OCI-M2 (cell line): ENCODE measurements around the gene FUOM.
"Not testable (repeated sequence)": the region's sequence is repeated elsewhere in the genome, so short reads cannot be mapped to it uniquely, and the experiment has no call there.

ENCODE experiments used
- DNase-seq: peaks from one replicate; lab custom pipeline; 2025; ENCODE audit not compliant: unreplicated experiment; lab: John Stamatoyannopoulos, UW

FUOM gene

DNA sequence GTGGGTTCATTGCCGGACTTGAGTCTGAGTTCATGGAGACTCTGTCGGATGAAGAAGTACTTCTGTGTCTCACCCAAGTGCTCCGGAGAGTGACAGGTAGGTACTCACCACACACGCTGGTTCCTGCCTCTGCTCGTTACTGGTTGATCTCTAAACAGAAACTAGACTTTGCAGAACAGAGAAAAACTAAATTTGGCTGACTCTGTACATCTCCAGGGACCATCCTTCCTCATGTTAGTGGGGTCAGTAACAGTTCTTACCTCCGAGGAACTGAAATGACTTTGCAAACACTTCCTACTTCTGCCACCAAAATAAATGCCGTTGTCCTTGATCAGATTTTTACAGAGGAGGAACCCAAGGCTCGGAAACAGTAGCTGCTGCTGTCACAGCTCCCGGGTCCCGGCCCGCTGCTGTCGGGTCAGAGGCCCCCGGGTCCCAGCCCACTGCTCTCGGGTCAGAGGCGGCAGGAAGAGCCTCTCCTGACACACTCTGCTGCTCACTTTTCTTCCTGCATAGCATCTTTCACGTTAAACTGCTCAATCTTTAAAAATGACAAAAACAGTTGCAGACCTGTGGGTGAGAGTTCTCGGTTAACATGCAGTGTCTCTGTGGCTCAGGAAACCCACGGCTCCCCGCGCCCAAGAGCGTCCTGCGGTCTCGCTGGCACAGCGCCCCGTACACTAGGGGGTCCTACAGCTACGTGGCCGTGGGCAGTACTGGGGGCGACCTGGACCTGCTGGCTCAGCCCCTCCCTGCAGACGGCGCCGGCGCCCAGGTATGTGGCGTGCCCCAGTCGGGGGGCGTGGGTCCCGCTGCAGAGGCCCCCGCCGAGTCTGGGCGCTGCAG, 31.4 kb upstream of the FUOM start:
- DNase-seq = no peak

DNA sequence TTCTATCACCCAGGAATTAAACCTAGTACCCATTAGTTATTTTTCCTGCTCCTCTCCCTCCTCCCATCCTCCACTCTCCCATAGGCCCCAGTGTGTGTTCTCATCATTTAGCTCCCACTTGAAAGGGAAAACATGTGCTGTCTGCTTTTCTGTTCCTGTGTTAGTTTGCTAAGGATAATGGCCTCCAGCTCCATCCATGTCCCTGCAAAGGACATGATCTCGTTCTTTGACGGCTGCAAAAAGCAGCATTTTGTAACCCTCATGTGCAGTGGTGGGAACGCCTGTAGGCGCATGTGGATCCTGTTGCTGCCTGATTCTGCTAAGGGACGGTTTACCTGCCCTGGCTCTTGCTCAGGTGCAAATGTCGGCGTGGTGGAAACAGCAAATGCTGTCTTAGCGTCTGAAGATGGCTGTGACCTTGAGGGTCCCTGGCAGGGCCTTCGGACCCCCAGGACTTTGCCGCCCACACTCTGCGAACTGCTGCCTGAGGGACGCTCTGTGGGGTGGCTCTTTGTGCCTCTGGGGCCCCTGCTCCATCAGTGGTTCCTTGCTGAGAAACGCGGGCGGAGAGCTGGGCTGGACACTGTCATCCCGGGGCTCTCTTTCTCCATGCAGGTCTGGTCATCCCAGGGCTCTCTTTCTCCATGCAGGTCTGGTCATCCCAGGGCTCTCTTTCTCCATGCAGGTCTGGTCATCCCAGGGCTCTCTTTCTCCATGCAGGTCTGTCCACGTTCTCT, 30.6 kb upstream of the FUOM start:
- no peak for DNase-seq

DNA sequence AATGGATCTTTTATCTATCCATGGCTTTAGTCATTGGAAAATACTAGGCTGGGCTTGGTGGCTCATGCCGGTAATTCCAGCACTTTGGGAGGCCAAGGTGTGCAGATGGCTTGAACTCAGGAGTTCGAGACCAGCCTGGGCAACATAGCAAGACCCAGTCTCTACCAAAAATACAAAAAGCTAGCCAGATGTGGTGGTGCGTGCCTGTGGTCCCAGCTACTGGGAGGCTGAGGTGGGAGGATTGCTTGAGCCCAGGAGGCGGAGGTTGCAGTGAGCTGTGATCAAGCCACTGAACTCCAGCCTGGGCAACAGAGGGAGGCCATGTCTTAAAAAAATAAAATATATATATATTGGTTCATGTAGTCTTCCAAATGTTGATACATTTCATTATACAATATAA, 29.1 kb upstream of the FUOM start:
- not testable (repeated sequence) for DNase-seq

DNA sequence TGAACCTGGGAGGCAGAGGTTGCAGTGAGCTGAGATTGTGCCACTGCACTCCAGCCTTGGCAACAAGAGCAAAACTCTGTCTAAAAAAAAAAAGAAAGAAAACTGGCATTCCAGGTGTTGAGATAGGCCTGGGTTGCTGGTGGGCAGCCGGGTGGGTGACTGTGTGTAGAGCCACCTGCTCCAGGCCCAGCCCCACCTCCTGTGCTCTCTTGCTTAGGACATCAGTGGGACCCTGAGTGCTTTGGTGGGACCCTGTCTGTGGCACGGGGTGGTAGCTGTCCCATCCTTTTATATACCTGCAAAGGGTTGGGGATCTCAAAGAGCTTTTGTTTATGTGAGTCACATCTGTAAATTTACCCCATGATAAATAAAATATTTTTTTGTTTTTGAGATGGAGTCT, 27.4 kb upstream of the FUOM start:
- no peak for DNase-seq

DNA sequence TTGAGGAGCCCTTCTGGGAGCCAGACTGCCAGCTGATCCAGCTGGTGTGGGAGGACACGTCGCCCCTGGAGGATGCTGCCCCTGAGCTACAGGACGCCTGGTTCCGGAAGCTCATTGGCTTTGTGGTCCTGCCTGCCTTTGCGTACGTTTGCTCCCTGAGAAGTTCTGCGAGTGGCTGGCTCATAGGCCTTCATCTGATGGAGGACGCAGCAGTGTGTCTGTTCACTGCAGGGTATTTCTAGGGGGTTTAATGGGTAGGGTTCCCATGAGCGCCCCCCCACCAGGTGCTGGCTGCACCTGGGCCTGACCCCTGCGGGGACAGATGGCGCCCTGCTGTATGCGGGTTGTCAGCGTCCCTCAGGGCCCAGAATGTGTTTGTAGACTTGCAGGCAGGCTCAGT, 26.3 kb upstream of the FUOM start:
- DNase-seq = no peak

DNA sequence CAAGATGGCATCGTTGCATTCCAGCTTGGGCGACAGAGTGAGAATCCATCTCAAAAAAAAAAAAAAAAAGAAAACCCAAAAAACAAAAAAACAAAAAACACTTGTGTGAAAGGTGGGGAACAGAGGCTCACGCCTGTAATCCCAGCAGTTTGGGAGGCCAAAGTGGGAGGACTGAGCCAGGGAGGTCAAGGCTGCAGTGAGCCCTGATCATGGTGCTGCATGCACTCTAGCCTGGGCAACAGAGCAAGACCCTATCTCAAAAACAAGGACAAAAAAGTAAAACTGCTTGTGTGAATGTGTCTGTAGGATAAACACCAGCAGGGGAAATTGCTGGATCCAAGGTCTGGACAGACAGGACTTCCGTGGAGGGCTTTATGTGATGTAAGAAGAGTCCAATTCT, 25.7 kb upstream of the FUOM start:
- DNase-seq = no peak

DNA sequence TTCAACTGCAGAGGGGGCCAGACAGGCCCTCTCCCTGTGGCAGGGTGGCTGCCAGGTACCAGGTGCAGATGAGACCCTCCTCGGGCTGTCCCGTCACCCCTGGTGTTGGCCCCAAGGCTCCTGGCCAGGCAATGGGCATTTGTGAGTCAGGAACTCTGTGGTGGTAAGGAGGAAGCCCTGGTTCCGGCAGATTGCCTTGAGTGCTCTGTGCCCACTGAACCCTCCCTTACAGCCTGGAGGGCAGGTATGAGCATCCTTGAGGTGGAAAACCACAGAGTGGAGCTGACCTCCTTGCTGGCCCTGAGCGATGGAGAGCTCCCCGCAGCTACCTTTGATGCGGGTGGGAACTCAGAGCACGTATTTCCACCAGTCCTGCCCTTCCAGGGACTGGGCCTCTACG, 23.2 kb upstream of the FUOM start:
- DNase-seq = no peak

DNA sequence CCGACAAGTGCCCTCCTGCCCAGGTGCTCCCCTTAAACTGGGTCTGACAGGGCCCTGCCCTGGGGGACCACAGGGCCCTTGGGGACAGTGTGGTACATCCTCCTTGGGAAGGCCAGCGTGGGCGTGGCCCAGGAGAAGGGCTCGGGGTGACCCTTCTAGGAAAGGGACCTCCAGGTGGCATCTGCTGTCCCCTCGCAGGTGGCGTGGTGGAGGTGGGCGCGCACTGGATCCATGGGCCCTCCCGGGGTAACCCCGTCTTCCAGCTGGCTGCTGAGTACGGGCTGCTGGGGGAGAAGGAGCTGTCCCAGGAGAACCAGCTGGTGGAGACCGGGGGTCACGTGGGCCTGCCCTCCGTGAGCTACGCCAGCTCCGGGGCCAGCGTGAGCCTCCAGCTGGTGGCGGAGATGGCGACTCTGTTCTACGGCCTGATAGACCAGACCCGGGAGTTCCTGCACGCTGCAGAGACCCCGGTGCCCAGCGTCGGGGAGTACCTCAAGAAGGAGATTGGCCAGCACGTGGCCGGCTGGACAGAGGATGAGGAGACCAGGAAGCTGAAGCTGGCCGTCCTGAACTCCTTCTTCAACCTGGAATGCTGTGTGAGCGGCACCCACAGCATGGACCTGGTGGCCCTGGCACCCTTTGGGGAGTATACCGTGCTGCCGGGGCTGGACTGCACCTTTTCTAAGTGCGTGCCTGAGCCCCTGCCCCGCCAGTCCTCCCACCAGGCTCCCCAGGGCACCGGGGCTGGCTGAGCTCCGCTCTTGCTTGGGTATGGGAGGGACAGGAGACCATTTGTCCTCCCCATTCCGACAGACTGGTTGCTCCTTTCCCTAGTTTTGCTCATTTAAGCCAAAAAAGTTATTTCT, 22.2 kb upstream of the FUOM start:
- DNase-seq = no peak

DNA sequence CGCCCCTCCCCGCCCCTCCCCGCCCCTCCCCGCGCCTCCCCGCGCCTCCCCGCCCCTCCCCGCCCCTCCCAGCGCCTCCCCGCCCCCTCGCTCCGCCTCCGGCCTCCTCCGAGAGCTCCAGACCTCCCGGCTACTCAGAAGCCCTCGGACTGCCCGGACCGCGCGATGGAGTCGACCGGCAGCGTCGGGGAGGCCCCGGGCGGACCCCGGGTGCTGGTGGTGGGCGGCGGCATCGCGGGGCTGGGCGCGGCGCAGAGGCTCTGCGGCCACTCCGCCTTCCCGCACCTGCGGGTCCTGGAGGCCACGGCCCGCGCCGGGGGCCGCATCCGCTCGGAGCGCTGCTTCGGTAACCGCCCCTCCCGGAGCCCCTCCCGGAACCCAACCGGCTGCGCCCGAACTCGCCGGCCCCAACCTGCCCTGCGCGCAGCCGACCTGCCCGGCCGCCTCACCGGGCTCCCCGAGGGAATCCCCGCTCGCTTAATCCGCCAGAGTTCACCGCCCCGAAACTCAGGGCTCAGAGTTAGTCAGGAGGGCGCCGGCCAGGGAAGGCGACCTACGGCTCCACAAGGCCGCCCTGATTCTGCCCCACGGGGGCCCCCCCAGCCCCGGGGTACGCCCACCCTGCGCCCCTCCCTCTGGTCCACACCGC, 21.5 kb upstream of the FUOM start, which contains the start of gene PAOX:
Gene PAOX (plus strand): TSS at position 111 of the 649 bp plus-strand sequence. CDS start 55 bp downstream, at position 166.
- DNase-seq = no peak

DNA sequence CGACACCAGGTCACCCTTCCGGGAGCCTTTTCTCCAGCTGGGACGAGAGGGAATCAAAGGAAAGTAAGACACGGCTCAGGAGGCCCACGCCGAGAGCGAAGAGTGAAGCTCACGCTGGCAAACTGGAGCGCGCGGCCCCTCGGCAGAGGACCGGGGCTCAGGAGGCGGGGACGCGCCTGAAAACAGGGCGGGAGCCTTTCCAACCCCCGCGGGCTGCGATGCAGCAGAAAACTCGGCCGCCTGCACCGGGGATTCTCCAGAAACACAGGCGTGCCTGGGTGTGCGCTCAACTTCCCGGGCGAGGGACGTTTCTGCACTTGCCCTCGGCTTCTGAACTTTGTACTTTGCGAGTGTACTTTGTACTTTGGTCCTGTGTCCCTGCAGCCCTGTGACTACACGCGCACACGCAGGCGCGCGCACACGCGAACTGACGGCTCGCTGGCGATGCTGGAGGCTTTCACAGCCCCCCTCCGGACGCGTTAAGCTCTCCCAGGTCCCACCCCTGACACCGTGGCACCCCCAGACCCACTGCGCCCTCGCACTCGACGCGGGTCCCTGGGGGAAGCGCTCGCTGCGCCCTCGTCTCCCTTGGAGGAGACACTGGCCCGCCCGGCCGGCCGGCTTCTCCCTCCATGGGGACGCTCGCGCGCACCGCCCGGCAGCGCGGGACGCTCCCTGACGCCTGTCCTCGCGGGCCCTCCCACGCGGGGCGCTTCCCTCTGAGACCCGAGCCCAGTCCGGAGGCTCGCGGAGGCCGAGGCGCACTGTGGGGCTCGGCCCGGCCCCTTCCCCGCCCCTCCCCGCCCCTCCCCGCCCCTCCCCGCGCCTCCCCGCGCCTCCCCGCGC, 20.7 kb upstream of the FUOM start:
- no peak for DNase-seq

DNA sequence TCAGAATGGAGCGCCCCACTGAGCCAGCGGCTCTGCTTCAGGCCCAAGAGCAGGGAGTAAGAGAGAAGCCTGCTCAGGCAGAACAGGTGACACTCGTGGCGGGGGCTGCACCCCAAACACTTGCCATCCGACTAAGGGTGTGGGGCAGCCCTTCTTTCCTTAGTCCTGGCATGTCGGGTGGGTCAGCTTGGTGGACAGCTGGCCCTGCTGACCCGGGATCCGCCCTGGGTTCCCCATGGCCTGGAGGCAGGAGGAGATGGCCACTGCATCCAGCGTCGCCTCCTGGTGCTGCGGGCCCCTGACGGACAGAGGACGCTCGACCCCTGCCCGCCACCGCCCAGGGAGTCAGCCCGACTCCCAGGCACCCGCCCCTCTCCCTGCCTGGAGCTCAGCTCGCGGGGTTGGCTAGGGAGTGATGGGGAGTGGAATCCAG, 20.0 kb upstream of the FUOM start:
- no peak for DNase-seq

DNA sequence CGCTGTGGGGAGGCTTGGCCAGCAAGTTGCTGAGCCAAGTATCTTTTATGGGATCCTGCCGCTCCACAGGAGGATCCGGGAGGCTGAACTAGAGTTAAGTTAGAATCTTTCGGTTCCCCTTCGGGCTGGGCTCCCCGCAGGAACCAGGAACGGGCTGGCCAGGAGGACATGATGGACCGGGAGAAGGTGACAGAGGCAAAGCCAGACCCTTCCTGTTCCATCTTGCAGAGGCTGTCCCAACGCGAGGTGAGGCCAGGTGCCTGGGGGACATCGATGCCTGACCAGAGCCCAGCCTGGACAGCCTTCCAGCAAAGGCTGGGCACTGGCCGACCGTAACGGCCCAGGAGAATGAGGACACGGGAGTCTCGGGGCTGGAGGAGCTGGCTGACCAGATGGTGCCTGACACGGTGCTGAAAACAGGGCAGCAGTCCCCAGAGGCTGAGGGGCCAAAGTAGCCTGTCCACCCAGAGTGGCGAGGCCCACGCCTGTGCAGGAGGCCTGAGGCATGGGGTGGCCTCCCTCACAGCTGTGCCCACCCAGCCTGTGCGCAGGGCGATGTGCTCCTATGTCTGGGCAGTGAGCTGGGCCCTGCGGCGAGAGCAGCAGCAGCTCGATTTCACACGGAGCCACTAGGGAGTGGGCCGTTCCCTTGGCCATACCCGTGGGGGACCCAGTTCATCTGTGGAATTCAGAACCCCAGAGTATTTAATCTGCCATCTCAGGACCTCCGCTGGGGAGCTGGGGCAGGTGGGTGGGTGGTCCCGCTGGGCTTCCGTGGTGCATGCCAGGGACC, 19.4 kb upstream of the FUOM start:
- DNase-seq = no peak

DNA sequence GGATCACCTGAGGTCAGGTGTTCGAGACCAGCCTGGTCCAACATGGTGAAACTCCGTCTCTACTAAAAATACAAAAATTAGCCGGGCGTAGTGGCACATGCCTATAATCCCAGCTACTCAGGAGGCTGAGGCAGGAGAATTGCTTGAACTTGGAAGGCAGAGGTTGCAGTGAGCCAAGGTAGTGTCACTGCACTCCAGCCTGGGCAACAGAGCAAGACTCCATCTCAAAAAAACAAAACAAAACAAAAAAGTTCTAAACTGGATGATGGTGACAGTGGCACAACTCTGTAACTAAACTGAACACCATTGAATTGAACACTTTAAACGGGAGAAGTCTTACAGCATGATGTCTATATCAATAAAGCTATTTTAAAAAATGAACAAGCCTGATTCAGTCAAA, 18.4 kb upstream of the FUOM start:
- not testable (repeated sequence) for DNase-seq

DNA sequence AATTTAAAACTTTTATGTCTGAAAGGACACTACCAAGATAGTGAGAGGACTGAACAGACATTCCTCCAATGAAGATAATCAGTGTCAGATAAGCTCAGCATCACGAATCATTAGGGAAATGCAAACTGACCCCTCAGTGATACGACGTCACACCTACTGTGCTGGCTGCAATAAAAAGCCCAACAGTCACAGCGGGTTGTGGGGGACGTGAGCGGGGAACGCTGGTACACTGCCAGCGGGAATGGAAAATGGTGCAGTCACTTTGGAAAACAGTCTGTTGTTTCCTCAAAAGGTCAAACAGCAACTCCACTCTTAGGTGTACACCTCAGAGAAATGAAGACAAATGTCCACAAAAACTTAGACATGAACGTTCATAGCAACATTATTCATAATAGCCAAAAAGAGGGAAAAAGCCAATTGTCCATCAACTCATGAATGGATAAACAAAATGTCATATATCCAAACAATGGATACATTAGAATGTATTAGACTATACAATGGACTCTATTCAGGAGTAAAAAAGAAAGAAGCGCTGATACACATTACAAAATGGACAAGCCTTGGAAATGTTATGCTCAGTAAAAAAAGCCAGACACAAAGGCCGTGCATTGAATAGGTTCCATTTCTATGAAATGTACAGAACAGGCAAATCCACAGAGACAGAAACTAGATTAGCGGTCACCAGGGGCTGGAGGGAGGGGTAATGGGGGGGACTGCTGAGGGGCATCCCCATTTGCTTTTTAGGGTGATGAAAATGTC, 17.7 kb upstream of the FUOM start:
- DNase-seq = no peak

DNA sequence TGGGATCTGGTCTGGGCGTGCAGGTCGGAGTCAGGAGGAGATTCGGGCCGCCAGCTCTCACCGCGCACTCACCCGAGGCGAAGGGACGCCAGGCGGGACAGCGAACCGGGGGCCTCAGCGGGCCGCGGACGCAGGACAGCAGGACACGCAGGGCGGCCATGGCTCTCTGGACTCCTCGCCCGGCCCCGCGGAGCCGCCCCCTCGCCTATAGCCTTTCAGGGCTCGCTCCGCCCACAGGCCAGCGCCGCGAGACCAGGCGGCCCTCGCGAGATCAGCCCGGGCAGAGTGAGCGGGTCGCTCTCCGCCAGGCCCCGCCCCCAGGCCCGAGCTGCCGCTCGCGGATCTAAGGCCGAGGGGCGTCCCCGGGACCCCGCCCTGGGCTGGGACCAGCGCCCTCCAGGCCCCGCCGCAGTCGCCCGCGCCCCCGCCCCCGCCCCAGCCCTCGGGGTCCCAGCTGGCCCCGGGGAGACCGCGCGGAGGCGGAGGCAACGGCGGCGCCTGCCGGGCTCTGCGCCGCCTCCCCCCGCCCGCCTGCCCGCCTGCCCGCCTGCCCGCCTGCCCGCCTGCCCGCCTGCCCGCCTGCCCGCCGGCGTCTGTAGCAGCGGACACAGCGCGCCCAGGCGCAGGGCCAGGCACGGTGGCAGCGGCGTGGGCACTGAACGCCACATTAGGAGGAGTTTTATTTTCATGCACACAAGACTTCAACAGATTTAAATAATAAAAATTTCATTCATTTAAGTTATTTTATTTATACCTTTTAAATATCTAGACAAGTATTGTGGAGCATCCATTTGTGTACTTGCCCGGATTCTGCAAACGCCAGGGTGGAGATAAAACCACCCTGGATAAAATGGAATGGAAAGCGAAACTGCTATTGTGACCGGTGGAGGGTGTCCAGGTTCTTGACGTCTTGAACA, 15.6 kb upstream of the FUOM start, which contains the start of gene ECHS1:
Gene ECHS1 (minus strand): TSS at position 181 of the 917 bp plus-strand sequence. CDS start 21 bp downstream, at position 160.
- DNase-seq = peak; percentile 54

DNA sequence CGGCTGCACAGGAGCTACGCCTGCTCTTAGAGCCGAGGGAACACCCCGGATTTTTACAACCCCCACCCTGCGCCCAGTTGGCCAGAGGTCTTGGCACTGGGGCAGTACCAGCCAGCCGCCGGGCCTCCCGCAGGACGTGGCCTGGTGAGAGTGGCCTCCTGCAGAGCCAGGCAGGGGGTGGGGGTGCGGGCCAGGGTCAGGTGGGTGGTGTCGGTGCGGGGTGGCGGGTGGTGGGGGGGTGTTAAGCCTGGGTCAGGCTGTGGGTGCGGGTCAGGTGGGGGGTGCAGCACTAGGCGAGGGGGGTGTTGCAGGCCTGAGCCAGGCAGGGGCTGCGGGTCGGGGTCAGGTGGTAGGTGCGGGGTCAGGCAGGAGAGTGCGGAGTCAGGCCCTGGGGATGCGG, 14.7 kb upstream of the FUOM start:
- DNase-seq = no peak
